ENCODE results near the gene FARSA. TPM values are rescaled to one million over a fixed set of nuclear protein-coding genes. Genes with fewer than 3 reads are reported as not detected.

FARSA gene
- total and polyA plus RNA-seq, 4 experiments from 2014 or later, result 53.8 to 68.1 (median 61.2) TPM

GRCh38 chr19:12913851-12914690 is 19.4 kb downstream of the FARSA start:
- Mint-ChIP-seq H3K4me3 (peak overlapping the region in 7 of 8 donors; percentile 64 to 82 (median 77)), H3K27me3 (no peaks in the 10 kb centered on the region), H3K4me1 (peaks cover 10 to 38% (median 21%) of the 10 kb centered on the region in 4 donors), H3K27ac (peak overlapping the region; percentile 82 to 98 (median 91)), H3K9me3 (peaks cover 0 to 5% (median 0%) of the 10 kb centered on the region in 8 donors), H3K36me3 (peaks cover 0 to under 1% of the 10 kb centered on the region in 2 donors)
- Histone ChIP-seq H3K27me3 (ENCODE audit: insufficient read depth, low read length) (no peaks in the 10 kb centered on the region), H3K27ac (ENCODE audit: low read depth, low read length) (peak overlapping the region; percentile 40), H3K4me3 (ENCODE audit: low read length in 2 of 2) (peak overlapping the region; percentile 4 to 30), H3K4me1 (ENCODE audit: insufficient read depth, low read length) (peaks cover 28% of the 10 kb centered on the region), H3K36me3 (ENCODE audit: insufficient read depth, low read length) (no peaks in the 10 kb centered on the region), H3K9me3 (ENCODE audit: control insufficient read depth in 1 of 2, low read length in 2 of 2) (no peaks in the 10 kb centered on the region)
- intact Hi-C loops (cut with micrococcal nuclease), result no loop called here
- DNase-seq, result peak; percentile 55 to 78 (median 58)
- ChIA-PET POLR2A (ENCODE audit: partially characterized antibody) (interaction anchor here (0.6 to 3.9 kb wide), 17 partner anchors 9 to 1869 kb away, joined by 3 to 49 read pairs (median 3); partner anchors contain the start of genes CALR, FARSA, GADD45GIP1 and GCDH), CTCF (ENCODE audit: partially characterized antibody) (interaction anchor here (0.6 to 4.8 kb wide), 8 partner anchors 10 to 156 kb away, joined by 3 to 29 read pairs (median 6); partner anchors contain the start of gene GCDH)

- H3K27me3 ChIP-seq (ENCODE audit: insufficient read depth, low read length), result no peaks in the 10 kb centered on the region
- Mint-ChIP-seq H3K36me3 (no peaks in the 10 kb centered on the region), H3K27ac (peak overlapping the region in 5 of 7 donors; percentile 3 to 98 (median 88)), H3K9me3 (peaks cover 0 to 2% (median 0%) of the 10 kb centered on the region in 8 donors), H3K4me3 (peak overlapping the region in 2 of 8 donors; percentile 5 to 31), H3K27me3 (no peaks in the 10 kb centered on the region), H3K4me1 (peaks cover 9 to 29% (median 18%) of the 10 kb centered on the region in 4 donors)
- POLR2A ChIA-PET (ENCODE audit: partially characterized antibody), result interaction anchor here (0.6 to 3.9 kb wide), 11 partner anchors 11 to 1870 kb away, joined by 3 to 49 read pairs (median 4); partner anchors contain the start of genes CALR, FARSA, GADD45GIP1 and GCDH
- CTCF ChIA-PET (ENCODE audit: partially characterized antibody), result interaction anchor here (0.6 to 4.8 kb wide), 6 partner anchors 28 to 149 kb away, joined by 3 to 29 read pairs (median 4); no protein-coding TSS in a partner anchor
- no peak overlapping the region for H3K4me3 ChIP-seq (ENCODE audit: low read length in 2 of 2)
- intact Hi-C loops (cut with micrococcal nuclease), result no loop called here
- H3K4me1 ChIP-seq (ENCODE audit: insufficient read depth, low read length), result peaks cover 21% of the 10 kb centered on the region
- H3K9me3 ChIP-seq (ENCODE audit: control insufficient read depth in 1 of 2, low read length in 2 of 2), result no peaks in the 10 kb centered on the region
- no peak overlapping the region for H3K27ac ChIP-seq (ENCODE audit: low read depth, low read length)
- DNase-seq, result no peak
- H3K36me3 ChIP-seq (ENCODE audit: insufficient read depth, low read length), result no peaks in the 10 kb centered on the region
Measured at GRCh38 chr19:12913011-12913561, 20.4 kb downstream of the FARSA start.

GRCh38 chr19:12912571-12912970 is 20.9 kb downstream of the FARSA start:
- Histone ChIP-seq H3K4me3 (ENCODE audit: low read length in 2 of 2) (no peak overlapping the region), H3K4me1 (ENCODE audit: insufficient read depth, low read length) (peaks cover 21% of the 10 kb centered on the region), H3K27me3 (ENCODE audit: insufficient read depth, low read length) (no peaks in the 10 kb centered on the region), H3K27ac (ENCODE audit: low read depth, low read length) (no peak overlapping the region), H3K9me3 (ENCODE audit: control insufficient read depth in 1 of 2, low read length in 2 of 2) (no peaks in the 10 kb centered on the region), H3K36me3 (ENCODE audit: insufficient read depth, low read length) (no peaks in the 10 kb centered on the region)
- intact Hi-C loops (cut with micrococcal nuclease), result no loop called here
- ChIA-PET CTCF (ENCODE audit: partially characterized antibody) (interaction anchor here (1.1 to 4.8 kb wide), 4 partner anchors 27 to 149 kb away, joined by 3 to 29 read pairs (median 8); no protein-coding TSS in a partner anchor), POLR2A (ENCODE audit: partially characterized antibody) (interaction anchor here (3.4 to 3.9 kb wide), 2 partner anchors 21 kb away, joined by 26 to 49 read pairs; partner anchors contain the start of genes FARSA and GCDH)
- Mint-ChIP-seq H3K9me3 (peaks cover 0 to 2% (median 0%) of the 10 kb centered on the region in 8 donors), H3K27me3 (no peaks in the 10 kb centered on the region), H3K27ac (peak overlapping the region in 1 of 7 donors; percentile 81), H3K4me1 (peaks cover 9 to 29% (median 18%) of the 10 kb centered on the region in 4 donors), H3K4me3 (no peak overlapping the region), H3K36me3 (no peaks in the 10 kb centered on the region)
- no peak for DNase-seq

- no peaks in the 10 kb centered on the region for H3K36me3 Mint-ChIP-seq
- no peak overlapping the region for H3K27ac ChIP-seq (ENCODE audit: low read depth, low read length)
- H3K9me3 Mint-ChIP-seq, result peaks cover 0 to 4% (median 0%) of the 10 kb centered on the region in 8 donors
- no peaks in the 10 kb centered on the region for H3K36me3 ChIP-seq (ENCODE audit: insufficient read depth, low read length)
- intact Hi-C loops (cut with micrococcal nuclease), result no loop called here
- no peaks in the 10 kb centered on the region for H3K27me3 ChIP-seq (ENCODE audit: insufficient read depth, low read length)
- H3K4me1 ChIP-seq (ENCODE audit: insufficient read depth, low read length), result no peaks in the 10 kb centered on the region
- no peak overlapping the region for H3K4me3 Mint-ChIP-seq
- DNase-seq, result no peak
- POLR2A ChIA-PET (ENCODE audit: partially characterized antibody), result interaction anchor here (0.5 kb wide), 1 partner anchor 288 kb away, joined by 5 read pairs; no protein-coding TSS in a partner anchor
- H3K27me3 Mint-ChIP-seq, result no peaks in the 10 kb centered on the region
- H3K27ac Mint-ChIP-seq, result no peak overlapping the region
- no peaks in the 10 kb centered on the region for H3K9me3 ChIP-seq (ENCODE audit: control insufficient read depth in 1 of 2, low read length in 2 of 2)
- no peaks in the 10 kb centered on the region for H3K4me1 Mint-ChIP-seq
- H3K4me3 ChIP-seq (ENCODE audit: low read length in 2 of 2), result no peak overlapping the region
- CTCF ChIA-PET (ENCODE audit: partially characterized antibody), result interaction anchor here (1.4 to 1.9 kb wide), 2 partner anchors 22 to 58 kb away, joined by 3 to 8 read pairs; no protein-coding TSS in a partner anchor
Measured at GRCh38 chr19:12907166-12907565, 26.3 kb downstream of the FARSA start.

GRCh38 chr19:12899891-12900518 is 33.5 kb downstream of the FARSA start:
- H3K36me3 Mint-ChIP-seq, result peaks cover 8 to 26% of the 10 kb centered on the region in 2 donors
- H3K27ac Mint-ChIP-seq, result peak overlapping the region in 2 of 7 donors; percentile 10 to 29
- no peak overlapping the region for H3K4me3 Mint-ChIP-seq
- Histone ChIP-seq H3K27ac (ENCODE audit: low read depth, low read length) (no peak overlapping the region), H3K9me3 (ENCODE audit: control insufficient read depth in 1 of 2, low read length in 2 of 2) (no peaks in the 10 kb centered on the region), H3K4me3 (ENCODE audit: low read length in 2 of 2) (no peak overlapping the region), H3K27me3 (ENCODE audit: insufficient read depth, low read length) (no peaks in the 10 kb centered on the region), H3K4me1 (ENCODE audit: insufficient read depth, low read length) (no peaks in the 10 kb centered on the region), H3K36me3 (ENCODE audit: insufficient read depth, low read length) (peaks cover 27% of the 10 kb centered on the region)
- H3K4me1 Mint-ChIP-seq, result no peaks in the 10 kb centered on the region
- no peaks in the 10 kb centered on the region for H3K27me3 Mint-ChIP-seq
- POLR2A ChIA-PET (ENCODE audit: partially characterized antibody), result no interaction called here
- intact Hi-C loops (cut with micrococcal nuclease), result no loop called here
- DNase-seq, result no peak
- peaks cover 0 to 2% (median 0%) of the 10 kb centered on the region in 8 donors for H3K9me3 Mint-ChIP-seq
- CTCF ChIA-PET (ENCODE audit: partially characterized antibody), result interaction anchor here (2.9 kb wide), 1 partner anchor 14 kb away, joined by 11 read pairs; no protein-coding TSS in a partner anchor

GRCh38 chr19:12896460-12896859 is 37.1 kb downstream of the FARSA start:
- no peak overlapping the region for H3K4me3 Mint-ChIP-seq
- H3K27me3 ChIP-seq (ENCODE audit: insufficient read depth, low read length), result no peaks in the 10 kb centered on the region
- H3K4me1 Mint-ChIP-seq, result peaks cover 2 to 14% (median 8%) of the 10 kb centered on the region in 4 donors
- ChIA-PET POLR2A (ENCODE audit: partially characterized antibody) (interaction anchor here (0.9 kb wide), 2 partner anchors 12 to 15 kb away, joined by 3 to 4 read pairs; no protein-coding TSS in a partner anchor), CTCF (ENCODE audit: partially characterized antibody) (interaction anchor here (1.0 to 1.3 kb wide), 2 partner anchors 11 to 69 kb away, joined by 3 read pairs; no protein-coding TSS in a partner anchor)
- peaks cover 21 to 40% of the 10 kb centered on the region in 2 donors for H3K36me3 Mint-ChIP-seq
- no peak overlapping the region for H3K4me3 ChIP-seq (ENCODE audit: low read length in 2 of 2)
- peaks cover 10% of the 10 kb centered on the region for H3K4me1 ChIP-seq (ENCODE audit: insufficient read depth, low read length)
- intact Hi-C loops (cut with micrococcal nuclease), result no loop called here
- no peaks in the 10 kb centered on the region for H3K9me3 ChIP-seq (ENCODE audit: control insufficient read depth in 1 of 2, low read length in 2 of 2)
- no peaks in the 10 kb centered on the region for H3K9me3 Mint-ChIP-seq
- no peak overlapping the region for H3K27ac Mint-ChIP-seq
- no peaks in the 10 kb centered on the region for H3K27me3 Mint-ChIP-seq
- no peak overlapping the region for H3K27ac ChIP-seq (ENCODE audit: low read depth, low read length)
- DNase-seq, result no peak
- H3K36me3 ChIP-seq (ENCODE audit: insufficient read depth, low read length), result peaks cover 31% of the 10 kb centered on the region
